HL-60 (cell line): ENCODE results near the gene SZT2.

Experiments
- DNase-seq, 2 experiments: peaks; one replicate each; pipeline ENCODE4 v3.0.0-alpha.2; 2010 to 2020; ENCODE audit warnings: low read depth in 1 of 2, low spot score in 1 of 2
- H3K27ac ChIP-seq: fragments of 250-450 bp; sonication (Bioruptor Pico); replicated peaks from 2 replicates; pipeline ENCODE4 v1.5.1; 2020; ENCODE audit warnings: mild to moderate bottlenecking, moderate library complexity
- H3K27me3 ChIP-seq: fragments of 250-450 bp; sonication (Bioruptor Pico); 2 replicates; pipeline ENCODE4 v1.5.1; 2021; ENCODE audit warnings: mild to moderate bottlenecking, moderate library complexity; ENCODE audit not compliant: insufficient read depth, poor library complexity, severe bottlenecking
- H3K4me3 ChIP-seq: replicated peaks from 2 replicates; pipeline ENCODE4 v1.5.1; 2011; ENCODE audit warnings: mild to moderate bottlenecking, control low read depth, low read length; ENCODE audit not compliant: insufficient read depth
- GABPA ChIP-seq: IDR thresholded peaks from 2 replicates; pipeline ENCODE4 v1.6.1; 2012; ENCODE audit warnings: low read depth
- POLR2AphosphoS5 ChIP-seq: IDR thresholded peaks from 2 replicates; pipeline ENCODE4 v1.6.1; 2012; ENCODE audit warnings: low read depth
- SPI1 ChIP-seq: IDR thresholded peaks from 2 replicates; pipeline ENCODE4 v1.6.1; 2012; ENCODE audit warnings: low read depth, mild to moderate bottlenecking, borderline replicate concordance
- TF ChIP-seq, protein P1 (sequence below): IDR thresholded peaks from one replicate; pipeline ENCODE4 v1.5.1; 2011; ENCODE audit warnings: low read length, control low read depth, inconsistent platforms; ENCODE audit not compliant: insufficient read depth
- TF ChIP-seq, protein P2 (sequence below): IDR thresholded peaks from 2 replicates; pipeline ENCODE4 v1.6.1; 2012; ENCODE audit warnings: low read depth; ENCODE audit not compliant: insufficient replicate concordance

The SZT2 gene

DNA sequence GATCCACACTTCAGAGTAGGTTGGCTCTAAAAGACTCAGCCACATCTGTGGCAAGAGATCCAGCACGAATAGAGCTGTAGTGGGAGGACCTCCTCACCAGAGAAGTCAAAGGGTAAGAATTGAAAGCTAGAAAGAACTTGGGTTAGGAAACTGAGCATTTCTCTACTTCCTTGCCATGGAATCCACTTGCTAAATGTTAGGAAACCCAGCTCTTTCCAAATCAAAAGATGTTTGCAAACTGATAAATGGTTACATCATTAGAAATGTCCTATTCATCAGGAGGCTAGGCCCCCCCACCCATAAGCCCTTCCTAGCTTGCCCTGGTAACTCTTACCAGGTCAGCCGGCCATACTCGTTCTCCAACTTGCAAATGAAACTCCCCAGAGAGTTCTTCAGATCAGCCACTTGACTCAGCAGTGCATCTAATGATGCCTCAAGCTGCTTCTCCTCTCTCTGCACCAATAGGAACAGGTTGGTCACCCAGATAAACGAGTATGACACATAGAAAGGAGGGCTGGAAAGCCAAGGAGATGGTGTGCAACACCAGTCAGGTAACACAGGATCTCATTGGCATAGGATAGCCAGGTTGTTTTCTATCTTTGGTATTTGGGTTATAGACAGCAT lies 1.6 kb upstream of the SZT2 start:
- TF ChIP-seq GABPA (no peak), POLR2AphosphoS5 (no peak), SPI1 (no peak)
- TF ChIP-seq, protein P1, sequence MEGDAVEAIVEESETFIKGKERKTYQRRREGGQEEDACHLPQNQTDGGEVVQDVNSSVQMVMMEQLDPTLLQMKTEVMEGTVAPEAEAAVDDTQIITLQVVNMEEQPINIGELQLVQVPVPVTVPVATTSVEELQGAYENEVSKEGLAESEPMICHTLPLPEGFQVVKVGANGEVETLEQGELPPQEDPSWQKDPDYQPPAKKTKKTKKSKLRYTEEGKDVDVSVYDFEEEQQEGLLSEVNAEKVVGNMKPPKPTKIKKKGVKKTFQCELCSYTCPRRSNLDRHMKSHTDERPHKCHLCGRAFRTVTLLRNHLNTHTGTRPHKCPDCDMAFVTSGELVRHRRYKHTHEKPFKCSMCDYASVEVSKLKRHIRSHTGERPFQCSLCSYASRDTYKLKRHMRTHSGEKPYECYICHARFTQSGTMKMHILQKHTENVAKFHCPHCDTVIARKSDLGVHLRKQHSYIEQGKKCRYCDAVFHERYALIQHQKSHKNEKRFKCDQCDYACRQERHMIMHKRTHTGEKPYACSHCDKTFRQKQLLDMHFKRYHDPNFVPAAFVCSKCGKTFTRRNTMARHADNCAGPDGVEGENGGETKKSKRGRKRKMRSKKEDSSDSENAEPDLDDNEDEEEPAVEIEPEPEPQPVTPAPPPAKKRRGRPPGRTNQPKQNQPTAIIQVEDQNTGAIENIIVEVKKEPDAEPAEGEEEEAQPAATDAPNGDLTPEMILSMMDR: no peak
- TF ChIP-seq, protein P2, sequence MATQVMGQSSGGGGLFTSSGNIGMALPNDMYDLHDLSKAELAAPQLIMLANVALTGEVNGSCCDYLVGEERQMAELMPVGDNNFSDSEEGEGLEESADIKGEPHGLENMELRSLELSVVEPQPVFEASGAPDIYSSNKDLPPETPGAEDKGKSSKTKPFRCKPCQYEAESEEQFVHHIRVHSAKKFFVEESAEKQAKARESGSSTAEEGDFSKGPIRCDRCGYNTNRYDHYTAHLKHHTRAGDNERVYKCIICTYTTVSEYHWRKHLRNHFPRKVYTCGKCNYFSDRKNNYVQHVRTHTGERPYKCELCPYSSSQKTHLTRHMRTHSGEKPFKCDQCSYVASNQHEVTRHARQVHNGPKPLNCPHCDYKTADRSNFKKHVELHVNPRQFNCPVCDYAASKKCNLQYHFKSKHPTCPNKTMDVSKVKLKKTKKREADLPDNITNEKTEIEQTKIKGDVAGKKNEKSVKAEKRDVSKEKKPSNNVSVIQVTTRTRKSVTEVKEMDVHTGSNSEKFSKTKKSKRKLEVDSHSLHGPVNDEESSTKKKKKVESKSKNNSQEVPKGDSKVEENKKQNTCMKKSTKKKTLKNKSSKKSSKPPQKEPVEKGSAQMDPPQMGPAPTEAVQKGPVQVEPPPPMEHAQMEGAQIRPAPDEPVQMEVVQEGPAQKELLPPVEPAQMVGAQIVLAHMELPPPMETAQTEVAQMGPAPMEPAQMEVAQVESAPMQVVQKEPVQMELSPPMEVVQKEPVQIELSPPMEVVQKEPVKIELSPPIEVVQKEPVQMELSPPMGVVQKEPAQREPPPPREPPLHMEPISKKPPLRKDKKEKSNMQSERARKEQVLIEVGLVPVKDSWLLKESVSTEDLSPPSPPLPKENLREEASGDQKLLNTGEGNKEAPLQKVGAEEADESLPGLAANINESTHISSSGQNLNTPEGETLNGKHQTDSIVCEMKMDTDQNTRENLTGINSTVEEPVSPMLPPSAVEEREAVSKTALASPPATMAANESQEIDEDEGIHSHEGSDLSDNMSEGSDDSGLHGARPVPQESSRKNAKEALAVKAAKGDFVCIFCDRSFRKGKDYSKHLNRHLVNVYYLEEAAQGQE: no peak
- peak overlapping the region; percentile 86 for H3K27ac ChIP-seq
- H3K27me3 ChIP-seq: no peaks in the 10 kb centered on the region
- peak in 1 of 2 experiments; percentile 45 for DNase-seq
- H3K4me3 ChIP-seq: no peak overlapping the region

DNA sequence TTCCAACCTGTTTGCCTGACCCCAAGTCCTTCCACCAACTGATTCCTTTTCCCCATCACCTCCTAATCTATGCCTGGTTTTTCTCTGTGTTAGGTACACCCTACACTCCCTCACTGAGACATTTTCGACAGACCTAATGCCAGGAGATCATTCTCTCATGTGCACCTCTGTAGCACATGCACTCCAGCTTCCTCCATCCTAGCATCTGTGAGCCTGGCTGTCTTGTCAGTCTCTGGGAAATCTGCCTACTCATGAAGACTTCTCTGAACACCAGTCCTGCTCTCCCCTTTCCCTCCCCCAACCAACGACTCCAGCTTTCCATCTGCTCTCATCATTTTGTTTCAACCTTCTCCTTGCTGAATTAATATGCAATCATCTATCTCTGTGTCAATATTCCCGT lies 1.1 kb upstream of the SZT2 start:
- Histone ChIP-seq H3K4me3 (peak overlapping the region; percentile 95), H3K27ac (peak overlapping the region; percentile 86), H3K27me3 (no peaks in the 10 kb centered on the region)
- peak in 1 of 2 experiments; percentile 34 for DNase-seq
- TF ChIP-seq, protein P2: no peak
- TF ChIP-seq POLR2AphosphoS5 (no peak), SPI1 (no peak), GABPA (no peak)
- TF ChIP-seq, protein P1: no peak

DNA sequence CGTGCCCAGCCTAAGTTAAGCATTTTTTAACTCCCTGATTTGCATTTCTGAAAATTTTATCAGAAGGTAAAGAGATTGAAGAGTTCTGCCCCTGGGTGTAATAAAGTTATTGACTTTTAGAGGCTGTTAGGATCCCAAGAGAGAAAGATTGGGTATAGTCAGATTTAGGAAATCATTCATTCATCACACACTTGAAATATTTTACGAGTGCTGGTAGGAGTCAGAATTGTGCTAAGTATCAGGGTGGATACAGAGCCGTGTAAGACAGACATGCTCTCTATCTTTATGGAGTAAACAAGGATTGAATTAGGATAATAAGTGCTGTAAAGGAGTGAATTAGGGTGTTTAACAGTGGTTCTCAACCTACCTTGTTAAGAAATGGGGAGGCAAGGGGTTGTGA lies 3.0 kb downstream of the SZT2 start:
- no peak for TF ChIP-seq POLR2AphosphoS5
- TF ChIP-seq, protein P2: no peak
- TF ChIP-seq, protein P1: no peak
- TF ChIP-seq SPI1: no peak
- no peak for TF ChIP-seq GABPA
- no peak for DNase-seq
- H3K4me3 ChIP-seq: no peak overlapping the region
- no peak overlapping the region for H3K27ac ChIP-seq
- H3K27me3 ChIP-seq: no peaks in the 10 kb centered on the region
